ENCODE measurements around the gene TMEM190.
A peak's percentile ranks its signal among the peaks of the same experiment; 100 is the strongest.

The TMEM190 gene

GRCh38 chr19:55383279-55384130, 6.9 kb downstream of the TMEM190 start:
- no peak for TF ChIP-seq CTCF (IDR thresholded peaks at IDR 0.05; ENCODE audit: low read depth, low read length)
- peak overlapping the region; percentile 30 to 46 for H3K4me3 ChIP-seq (replicated peaks in 1 of 2; ENCODE audit: low read depth in 2 of 2, low read length in 2 of 2)
- peak; percentile 65 to 70 for DNase-seq (ENCODE audit: low read depth in 2 of 2)

DNA sequence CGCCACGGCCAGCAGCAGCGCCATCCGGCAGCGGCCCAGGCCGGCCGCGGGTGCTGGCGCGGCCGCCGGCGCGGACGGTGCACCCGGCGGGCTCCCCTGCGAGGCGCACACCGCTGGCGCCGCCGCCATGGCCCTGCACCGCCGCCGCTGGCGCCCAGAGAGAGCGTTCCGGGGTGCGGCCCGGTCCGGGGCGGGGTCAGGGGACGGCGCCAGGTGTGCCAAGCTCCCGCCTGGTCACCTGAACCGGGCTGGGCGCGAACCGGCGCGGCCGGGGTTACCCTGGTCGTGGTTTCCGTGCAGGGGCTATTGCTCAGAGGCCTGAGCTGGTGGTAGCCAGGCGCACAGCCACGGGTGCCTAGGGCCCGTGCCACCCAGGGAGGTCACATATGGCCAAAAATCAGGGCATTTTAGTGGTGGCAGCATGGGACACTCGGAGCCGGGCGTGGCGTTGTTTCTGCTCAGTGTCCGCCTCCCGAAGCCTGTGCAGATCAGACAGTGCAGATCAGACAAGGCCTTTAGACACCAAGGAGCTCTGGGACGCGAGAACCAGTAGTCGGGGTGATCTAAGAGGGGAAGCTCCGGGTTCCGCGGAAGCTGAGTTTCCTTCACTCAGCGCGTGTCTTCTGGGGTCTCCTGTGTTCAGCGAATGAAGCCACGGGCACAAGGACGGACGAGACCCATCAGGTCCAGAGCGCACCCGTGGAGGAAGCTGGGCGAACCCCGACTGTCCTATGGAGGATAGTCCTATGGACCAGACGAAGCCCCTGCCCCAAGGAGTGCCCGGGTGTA, 7.7 kb downstream of the TMEM190 start, which contains the start of gene TMEM238:
Gene TMEM238, minus strand, starts transcription at position 162 of the 789 bp plus-strand sequence. Its CDS starts 33 bp downstream, at position 129.
- no peak for TF ChIP-seq CTCF (IDR thresholded peaks at IDR 0.05; ENCODE audit: low read depth, low read length)
- no peak for DNase-seq (ENCODE audit: low read depth in 2 of 2)

DNA sequence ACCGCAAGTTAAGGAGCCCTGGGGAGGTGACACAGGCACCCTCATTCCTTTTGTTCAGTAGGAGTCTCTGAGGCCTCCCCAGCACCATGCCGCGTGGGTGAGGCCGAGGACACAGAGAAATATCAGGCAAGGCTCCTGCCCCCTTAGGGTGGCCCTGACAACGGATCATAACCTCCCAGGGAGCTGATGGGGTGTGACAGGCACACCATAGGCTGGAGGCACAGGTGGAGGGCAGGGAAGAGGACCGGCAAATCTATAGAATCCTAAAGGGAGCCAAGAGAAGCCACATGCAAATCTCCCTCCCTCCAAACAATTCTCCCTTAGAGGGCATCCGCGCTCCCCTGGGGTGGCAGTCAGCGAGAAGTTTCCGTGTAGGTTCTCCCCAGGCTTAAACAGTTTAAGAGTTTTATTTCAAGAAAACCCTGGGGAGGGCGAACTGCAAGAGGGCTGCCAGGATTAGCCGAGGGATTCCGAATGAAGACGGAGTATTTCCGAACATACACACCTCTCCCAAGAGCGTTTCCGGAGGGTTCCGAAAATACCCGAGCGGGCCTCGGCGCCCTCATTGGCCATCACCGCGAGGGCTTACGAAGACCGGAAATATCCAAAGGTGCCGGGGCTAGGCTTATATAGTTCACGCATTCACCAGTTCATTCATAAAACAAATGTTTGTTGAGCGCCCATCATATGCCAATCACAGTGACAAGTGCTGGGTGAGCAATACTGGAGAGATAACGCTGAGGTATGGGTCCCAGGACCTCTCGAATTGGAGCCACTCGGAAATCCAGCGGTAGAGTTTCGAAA, 8.5 kb downstream of the TMEM190 start:
- H3K4me3 ChIP-seq (replicated peaks in 1 of 2; ENCODE audit: low read depth in 2 of 2, low read length in 2 of 2), result peak overlapping the region; percentile 46 to 97
- DNase-seq (ENCODE audit: low read depth in 2 of 2), result peak; percentile 97 to 98
- TF ChIP-seq CTCF (IDR thresholded peaks at IDR 0.05; ENCODE audit: low read depth, low read length), result no peak

More for the DNA sequence above, 7.7 kb downstream of the TMEM190 start, which contains the start of gene TMEM238:
- H3K4me3 ChIP-seq (replicated peaks in 1 of 2; ENCODE audit: low read depth in 2 of 2, low read length in 2 of 2), result peak within 1 kb of the TSS; percentile 30 to 97

GRCh38 chr19:55385724-55386492, 9.3 kb downstream of the TMEM190 start, which contains the start of gene RPL28:
TSS of gene RPL28 (plus strand) at chr19:55385932. CDS start at chr19:55386358, 426 bp downstream.
- TF ChIP-seq CTCF (IDR thresholded peaks at IDR 0.05; ENCODE audit: low read depth, low read length), result no peak
- H3K4me3 ChIP-seq (replicated peaks in 1 of 2; ENCODE audit: low read depth in 2 of 2, low read length in 2 of 2), result peak within 1 kb of the TSS; percentile 95 to 97
- peak; percentile 99 for DNase-seq (ENCODE audit: low read depth in 2 of 2)

DNA sequence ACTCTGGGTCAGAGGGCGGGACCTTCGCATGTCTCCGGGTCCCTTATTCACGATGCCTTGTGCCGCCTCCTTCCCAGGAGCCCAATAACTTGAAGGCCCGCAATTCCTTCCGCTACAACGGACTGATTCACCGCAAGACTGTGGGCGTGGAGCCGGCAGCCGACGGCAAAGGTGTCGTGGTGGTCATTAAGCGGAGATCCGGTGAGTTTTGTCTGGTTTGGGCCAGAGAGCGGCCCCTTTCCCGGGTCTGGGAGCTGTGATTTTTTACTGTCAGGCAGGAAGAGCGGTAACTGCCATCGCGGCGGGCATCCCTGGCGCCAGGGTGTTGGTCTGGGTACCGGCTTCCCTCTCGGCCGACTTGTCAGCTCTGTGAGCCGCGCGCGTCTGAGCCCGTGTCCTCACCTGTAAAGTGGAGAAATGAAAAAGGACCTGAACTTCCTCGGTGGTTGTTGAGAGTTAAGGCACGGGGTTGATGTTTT, 9.9 kb downstream of the TMEM190 start:
- no peak for TF ChIP-seq CTCF (IDR thresholded peaks at IDR 0.05; ENCODE audit: low read depth, low read length)
- H3K4me3 ChIP-seq (replicated peaks in 1 of 2; ENCODE audit: low read depth in 2 of 2, low read length in 2 of 2), result peak overlapping the region; percentile 95 to 97
- DNase-seq (ENCODE audit: low read depth in 2 of 2), result no peak

Measured in cardiac fibroblast (primary cell).